Parathyroid adenoma (tissue), 2 donors: ENCODE results near the gene TSPAN4.

Experiments
- H2AFZ ChIP-seq: fragments of 300-600 bp; sonication (generic); one replicate; pipeline ENCODE4 v1.7.0; 2017; ENCODE audit warnings: antibody characterized with exemption, mild to moderate bottlenecking
- H3K27ac ChIP-seq: fragments of 300-600 bp; sonication (generic); one replicate; pipeline ENCODE4 v1.7.0; 2017
- H3K27me3 ChIP-seq: fragments of 300-600 bp; sonication (generic); one replicate; pipeline ENCODE4 v1.7.0; 2017; ENCODE audit warnings: low read length; ENCODE audit not compliant: control insufficient read depth, insufficient read depth
- H3K36me3 ChIP-seq: fragments of 300-600 bp; sonication (generic); one replicate; pipeline ENCODE4 v1.7.0; 2017; ENCODE audit warnings: low read length; ENCODE audit not compliant: control insufficient read depth, insufficient read depth
- H3K4me1 ChIP-seq: fragments of 300-600 bp; sonication (generic); one replicate; pipeline ENCODE4 v1.7.0; 2017; ENCODE audit warnings: control low read depth
- H3K4me2 ChIP-seq: fragments of 300-600 bp; sonication (generic); one replicate; pipeline ENCODE4 v1.7.0; 2017; ENCODE audit warnings: low read length
- H3K4me3 ChIP-seq: fragments of 300-600 bp; sonication (generic); one replicate; pipeline ENCODE4 v1.7.0; 2017; ENCODE audit warnings: low read depth, low read length
- H3K79me2 ChIP-seq: fragments of 300-600 bp; sonication (generic); one replicate; pipeline ENCODE4 v1.7.0; 2017; ENCODE audit warnings: control low read depth
- H3K9ac ChIP-seq: fragments of 300-600 bp; sonication (generic); one replicate; pipeline ENCODE4 v1.7.0; 2017; ENCODE audit warnings: mild to moderate bottlenecking
- H3K9me3 ChIP-seq: fragments of 300-600 bp; sonication (generic); one replicate; pipeline ENCODE4 v1.7.0; 2017; ENCODE audit warnings: low read length; ENCODE audit not compliant: control insufficient read depth
- TF ChIP-seq, protein P1 (sequence below): fragments of 300-600 bp; sonication (generic); IDR thresholded peaks from one replicate; pipeline ENCODE4 v1.7.0; 2017; ENCODE audit warnings: antibody characterized with exemption, mild to moderate bottlenecking
- donor health status: primary hyperparathyroidism.

The TSPAN4 gene

GRCh38 chr11:895331-896110 lies 52.9 kb downstream of the TSPAN4 start:
- H3K27me3 ChIP-seq: no peaks in the 10 kb centered on the region
- H3K4me3 ChIP-seq: no peak overlapping the region
- no peaks in the 10 kb centered on the region for H3K79me2 ChIP-seq
- no peaks in the 10 kb centered on the region for H3K4me1 ChIP-seq
- H3K4me2 ChIP-seq: no peak overlapping the region
- H3K9ac ChIP-seq: no peak overlapping the region
- TF ChIP-seq, protein P1, sequence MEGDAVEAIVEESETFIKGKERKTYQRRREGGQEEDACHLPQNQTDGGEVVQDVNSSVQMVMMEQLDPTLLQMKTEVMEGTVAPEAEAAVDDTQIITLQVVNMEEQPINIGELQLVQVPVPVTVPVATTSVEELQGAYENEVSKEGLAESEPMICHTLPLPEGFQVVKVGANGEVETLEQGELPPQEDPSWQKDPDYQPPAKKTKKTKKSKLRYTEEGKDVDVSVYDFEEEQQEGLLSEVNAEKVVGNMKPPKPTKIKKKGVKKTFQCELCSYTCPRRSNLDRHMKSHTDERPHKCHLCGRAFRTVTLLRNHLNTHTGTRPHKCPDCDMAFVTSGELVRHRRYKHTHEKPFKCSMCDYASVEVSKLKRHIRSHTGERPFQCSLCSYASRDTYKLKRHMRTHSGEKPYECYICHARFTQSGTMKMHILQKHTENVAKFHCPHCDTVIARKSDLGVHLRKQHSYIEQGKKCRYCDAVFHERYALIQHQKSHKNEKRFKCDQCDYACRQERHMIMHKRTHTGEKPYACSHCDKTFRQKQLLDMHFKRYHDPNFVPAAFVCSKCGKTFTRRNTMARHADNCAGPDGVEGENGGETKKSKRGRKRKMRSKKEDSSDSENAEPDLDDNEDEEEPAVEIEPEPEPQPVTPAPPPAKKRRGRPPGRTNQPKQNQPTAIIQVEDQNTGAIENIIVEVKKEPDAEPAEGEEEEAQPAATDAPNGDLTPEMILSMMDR: no peak
- no peaks in the 10 kb centered on the region for H3K36me3 ChIP-seq
- H3K9me3 ChIP-seq: no peaks in the 10 kb centered on the region
- no peak overlapping the region for H2AFZ ChIP-seq
- no peak overlapping the region for H3K27ac ChIP-seq

DNA sequence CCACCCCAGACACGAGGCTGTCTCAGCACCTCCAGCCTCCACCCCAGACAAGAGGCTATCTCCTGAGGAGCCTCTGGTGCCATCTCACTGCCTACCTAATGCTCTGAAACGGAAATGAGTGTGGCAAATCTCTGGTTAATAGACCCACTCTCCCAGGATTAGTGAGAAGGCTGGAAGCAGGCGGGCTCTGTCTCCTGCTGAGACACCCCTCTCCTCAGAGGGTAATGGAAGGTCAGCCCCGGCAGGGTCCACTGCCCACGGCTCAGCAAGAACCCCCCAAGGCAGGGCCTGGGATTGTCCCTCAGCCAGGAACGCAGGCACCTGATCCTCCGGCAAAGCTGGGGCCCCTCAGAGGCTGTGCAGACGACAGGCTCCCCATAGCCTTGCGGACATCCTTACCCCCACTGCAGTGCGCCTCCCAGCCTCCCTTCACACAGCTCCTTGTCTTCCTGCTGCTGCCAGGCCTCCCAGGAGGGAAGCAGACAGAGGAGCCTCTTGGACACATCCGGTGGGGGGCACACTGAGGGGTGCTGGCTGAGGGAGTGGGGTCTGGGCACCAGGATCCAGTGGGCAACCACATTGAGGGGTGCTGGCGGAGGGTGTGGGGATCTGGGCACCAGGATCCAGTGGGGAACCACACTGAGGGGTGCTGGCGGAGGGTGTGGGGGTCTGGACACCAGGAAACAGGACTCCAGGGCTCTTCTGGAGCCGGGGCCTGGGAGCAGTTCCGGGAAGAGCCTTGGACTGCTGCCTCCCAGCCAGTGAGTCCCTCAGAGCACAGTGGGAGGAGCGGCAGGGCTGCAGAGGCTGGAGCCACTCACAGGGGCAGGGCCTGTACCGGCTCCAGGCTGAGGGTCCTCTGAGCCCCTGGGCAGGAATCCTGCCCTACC lies 54.8 kb downstream of the TSPAN4 start:
- H3K27me3 ChIP-seq: no peaks in the 10 kb centered on the region
- no peaks in the 10 kb centered on the region for H3K4me1 ChIP-seq
- no peaks in the 10 kb centered on the region for H3K36me3 ChIP-seq
- H2AFZ ChIP-seq: no peak overlapping the region
- TF ChIP-seq, protein P1: no peak
- H3K4me2 ChIP-seq: no peak overlapping the region
- H3K4me3 ChIP-seq: no peak overlapping the region
- no peak overlapping the region for H3K9ac ChIP-seq
- H3K9me3 ChIP-seq: no peaks in the 10 kb centered on the region
- no peaks in the 10 kb centered on the region for H3K79me2 ChIP-seq
- no peak overlapping the region for H3K27ac ChIP-seq

DNA sequence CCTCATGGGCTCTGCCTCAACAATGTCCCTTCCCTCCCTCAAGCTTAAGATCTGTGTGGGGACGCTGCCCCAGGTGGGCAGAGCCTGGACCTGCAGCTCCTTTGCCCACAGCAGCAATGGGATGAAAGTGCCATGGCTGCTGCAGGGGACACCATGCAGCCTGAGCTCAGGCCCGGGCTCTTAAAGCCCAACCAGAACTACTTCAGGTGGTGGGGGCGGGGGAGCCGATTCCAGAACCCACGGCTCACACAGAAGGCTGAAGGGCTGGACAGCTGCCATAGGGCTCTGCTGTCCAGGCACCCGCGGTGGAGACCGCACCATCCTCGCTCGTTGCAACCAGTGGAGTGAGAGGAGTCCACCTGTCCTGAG lies 55.5 kb downstream of the TSPAN4 start:
- H3K9ac ChIP-seq: no peak overlapping the region
- no peaks in the 10 kb centered on the region for H3K27me3 ChIP-seq
- TF ChIP-seq, protein P1: no peak
- no peak overlapping the region for H3K4me2 ChIP-seq
- H3K27ac ChIP-seq: no peak overlapping the region
- no peak overlapping the region for H3K4me3 ChIP-seq
- no peaks in the 10 kb centered on the region for H3K79me2 ChIP-seq
- H3K36me3 ChIP-seq: no peaks in the 10 kb centered on the region
- no peak overlapping the region for H2AFZ ChIP-seq
- no peaks in the 10 kb centered on the region for H3K4me1 ChIP-seq
- no peaks in the 10 kb centered on the region for H3K9me3 ChIP-seq

DNA sequence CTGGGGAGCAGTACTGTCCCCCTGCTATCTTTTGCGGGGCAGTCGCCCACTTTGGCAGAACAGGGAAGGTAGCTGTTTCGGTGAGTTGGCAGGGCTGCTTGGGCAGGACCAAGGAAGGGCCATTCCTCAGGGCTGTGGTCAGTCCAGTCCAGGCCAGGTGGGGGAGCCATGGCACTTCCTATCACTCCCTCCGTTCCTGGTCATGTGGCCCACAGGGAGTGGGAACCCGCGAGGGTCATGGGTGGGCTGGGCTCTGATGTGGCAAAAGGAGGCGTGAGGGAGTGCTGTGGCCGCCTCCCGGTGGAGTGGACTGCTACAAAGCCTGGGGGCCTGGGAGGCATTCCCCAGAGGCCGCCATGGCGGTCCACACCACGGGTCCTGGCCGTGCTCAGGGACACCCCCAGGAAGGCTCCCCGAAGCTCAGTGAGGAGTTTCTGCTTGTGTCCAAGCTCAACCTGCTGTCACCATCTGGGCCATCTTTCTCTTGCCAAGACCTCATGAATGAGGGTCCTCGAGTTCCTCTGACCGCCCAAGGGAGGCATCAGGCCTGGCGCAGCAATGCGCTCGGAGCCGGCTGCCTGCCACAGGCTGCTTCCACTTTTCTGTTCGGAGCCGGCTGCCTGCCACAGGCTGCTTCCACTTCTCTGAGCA lies 56.0 kb downstream of the TSPAN4 start:
- TF ChIP-seq, protein P1: no peak
- no peak overlapping the region for H2AFZ ChIP-seq
- H3K9ac ChIP-seq: no peak overlapping the region
- H3K4me2 ChIP-seq: no peak overlapping the region
- no peaks in the 10 kb centered on the region for H3K79me2 ChIP-seq
- H3K27me3 ChIP-seq: no peaks in the 10 kb centered on the region
- H3K36me3 ChIP-seq: no peaks in the 10 kb centered on the region
- H3K4me3 ChIP-seq: no peak overlapping the region
- no peaks in the 10 kb centered on the region for H3K4me1 ChIP-seq
- no peaks in the 10 kb centered on the region for H3K9me3 ChIP-seq
- no peak overlapping the region for H3K27ac ChIP-seq
